Lower leg skin (tissue), 3 donors: Measurements from ENCODE around the gene PGAM2.

Source experiments
- CTCF ChIP-seq, 3 donors: fragments of 450-650 bp; IDR thresholded peaks; one replicate each; pipeline ENCODE4 v1.5.1; 2016; ENCODE audit warnings: antibody characterized with exemption in 3 of 3, mild to moderate bottlenecking in 3 of 3, moderate library complexity in 2 of 3
- POLR2A ChIP-seq, 2 donors: fragments of 450-650 bp; IDR thresholded peaks; one replicate each; pipeline ENCODE4 v1.6.1; 2016 to 2017; ENCODE audit warnings: antibody characterized with exemption in 2 of 2, mild to moderate bottlenecking in 1 of 2, moderate library complexity in 1 of 2

DNA sequence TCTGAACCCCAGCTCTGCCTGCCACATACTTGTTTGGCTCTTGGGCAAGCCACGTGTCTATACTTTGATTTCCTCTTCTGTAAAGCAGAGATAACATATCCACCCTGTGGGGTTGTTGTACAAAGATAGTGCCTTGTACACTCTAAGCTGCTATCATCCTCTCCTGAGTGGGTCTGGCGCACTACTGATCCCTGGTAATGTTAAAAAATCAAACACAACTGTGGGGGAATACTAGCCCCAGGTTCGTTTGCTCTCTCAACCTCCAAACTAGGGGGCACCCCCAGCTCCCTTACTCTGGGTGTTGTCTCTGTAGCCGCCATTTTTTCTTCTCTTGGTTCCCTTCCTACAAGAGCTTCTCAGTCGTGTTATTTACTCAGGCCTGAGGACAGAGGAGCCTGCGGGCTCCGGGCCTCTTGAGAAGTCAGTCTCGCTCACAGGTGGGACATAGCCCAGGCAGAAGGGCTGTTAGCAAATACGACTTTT lies 15.9 kb upstream of the PGAM2 start:
- no peak for TF ChIP-seq CTCF (IDR thresholded peaks at IDR 0.05)
- TF ChIP-seq POLR2A (IDR thresholded peaks at IDR 0.05): no peak
